Smooth muscle cell (in vitro differentiated cells): Measurements from ENCODE around the gene HSDL2. TPM values are rescaled to one million over a fixed set of nuclear protein-coding genes. Genes with fewer than 3 reads are reported as not detected.

Experiments used
- DNase-seq: peaks from one replicate; lab custom pipeline; 2025; ENCODE audit not compliant: unreplicated experiment; lab: John Stamatoyannopoulos, UW
- H2AFZ ChIP-seq: fragments of 200-600 bp; sonication (generic); 2 replicates; pipeline ENCODE4 v1.6.0; 2016; ENCODE audit warnings: antibody characterized with exemption, low read depth, mild to moderate bottlenecking
- H3F3A ChIP-seq: fragments of 200-600 bp; sonication (generic); 2 replicates; pipeline ENCODE4 v1.6.0; 2017; ENCODE audit warnings: antibody characterized with exemption, low read depth
- H3K27ac ChIP-seq: fragments of 200-600 bp; sonication (generic); 2 replicates; pipeline ENCODE4 v1.5.1; 2016; ENCODE audit warnings: low read depth, mild to moderate bottlenecking
- H3K27me3 ChIP-seq: fragments of 200-600 bp; sonication (generic); 2 replicates; pipeline ENCODE4 v1.6.1; 2016; ENCODE audit warnings: low read depth, mild to moderate bottlenecking
- H3K36me3 ChIP-seq: fragments of 200-600 bp; sonication (generic); 2 replicates; pipeline ENCODE4 v1.5.1; 2016; ENCODE audit warnings: low read depth
- H3K4me1 ChIP-seq: fragments of 200-600 bp; sonication (generic); 2 replicates; pipeline ENCODE4 v1.5.1; 2016; ENCODE audit warnings: low read depth
- H3K4me2 ChIP-seq: fragments of 200-600 bp; sonication (generic); 2 replicates; pipeline ENCODE4 v1.6.0; 2016; ENCODE audit warnings: mild to moderate bottlenecking
- H3K4me3 ChIP-seq: fragments of 200-600 bp; sonication (generic); 2 replicates; pipeline ENCODE4 v1.5.1; 2016; ENCODE audit warnings: mild to moderate bottlenecking
- H3K79me2 ChIP-seq: fragments of 200-600 bp; sonication (generic); 2 replicates; pipeline ENCODE4 v1.6.0; 2016; ENCODE audit warnings: low read depth, mild to moderate bottlenecking
- H3K9ac ChIP-seq: fragments of 200-600 bp; sonication (generic); 2 replicates; pipeline ENCODE4 v1.6.0; 2016; ENCODE audit warnings: low read depth
- H3K9me3 ChIP-seq: fragments of 200-600 bp; sonication (generic); replicated peaks from 2 replicates; pipeline ENCODE4 v1.5.1; 2016; ENCODE audit warnings: low read depth
- H4K20me1 ChIP-seq: fragments of 200-600 bp; sonication (generic); 2 replicates; pipeline ENCODE4 v1.6.0; 2016; ENCODE audit warnings: low read depth
- CTCF ChIP-seq: fragments of 200-600 bp; sonication (generic); IDR thresholded peaks from 2 replicates; pipeline ENCODE4 v1.5.1; 2017; ENCODE audit warnings: borderline replicate concordance, mild to moderate bottlenecking, antibody characterized with exemption; ENCODE audit not compliant: insufficient read depth, poor library complexity, severe bottlenecking
- WGBS: methylation state at CpG from one replicate; pipeline ENCODE4 v1.1.7; 2016; ENCODE audit warnings: low lambda C conversion rate; 5-methylcytosine and 5-hydroxymethylcytosine counted together
- polyA plus RNA-seq: library from polyadenylated mRNA; unstranded; fragments of >200 nt; fragmentation: Nextera tagmentation; extraction: Ambion mirVana; gene quantifications from 2 replicates; pipeline ENCODE4 v1.2.1, GENCODE V29; 2016
- total RNA-seq: library from RNA; depleted of rRNA; stranded (reverse); fragments of >200 nt; gene quantifications from 2 replicates; pipeline ENCODE4 v1.2.3, GENCODE V29; 2014

Gene HSDL2
- total and polyA plus RNA-seq, 2 experiments from 2014 or later, result 8.7 to 18.7 TPM

- no peak for DNase-seq
Observed at GRCh38 chr9:112489876-112490666, 110.2 kb downstream of the HSDL2 start.

GRCh38 chr9:112493393-112494137, 113.7 kb downstream of the HSDL2 start:
- H3K4me1 ChIP-seq, result peaks cover 31% of the 10 kb centered on the region
- H3K4me3 ChIP-seq, result no peak overlapping the region
- no peak overlapping the region for H3K9ac ChIP-seq
- H3K9me3 ChIP-seq, result peaks cover 19% of the 10 kb centered on the region
- H4K20me1 ChIP-seq, result no peaks in the 10 kb centered on the region
- H3F3A ChIP-seq, result no peaks in the 10 kb centered on the region
- H3K79me2 ChIP-seq, result peaks cover 9% of the 10 kb centered on the region
- no peaks in the 10 kb centered on the region for H3K27me3 ChIP-seq
- H3K4me2 ChIP-seq, result no peak overlapping the region
- H3K27ac ChIP-seq, result no peak overlapping the region
- no peak for TF ChIP-seq CTCF
- H2AFZ ChIP-seq, result no peak overlapping the region
- no peak for DNase-seq
- H3K36me3 ChIP-seq, result peaks cover 16% of the 10 kb centered on the region
- WGBS, result 96% methylated on average over 1 of the region's 1 CpG

More at GRCh38 chr9:112489876-112490666, 110.2 kb downstream of the HSDL2 start:
- H3K27ac ChIP-seq, result no peak overlapping the region
- 55% methylated on average over 4 of the region's 4 CpGs for WGBS
- peaks cover 16% of the 10 kb centered on the region for H3K36me3 ChIP-seq
- peaks cover 15% of the 10 kb centered on the region for H3K9me3 ChIP-seq
- H3F3A ChIP-seq, result no peaks in the 10 kb centered on the region
- H3K4me1 ChIP-seq, result peaks cover 32% of the 10 kb centered on the region
- peak overlapping the region; percentile 12 for H3K4me3 ChIP-seq
- no peaks in the 10 kb centered on the region for H3K27me3 ChIP-seq
- peaks cover 13% of the 10 kb centered on the region for H3K79me2 ChIP-seq
- no peak overlapping the region for H2AFZ ChIP-seq
- H3K9ac ChIP-seq, result no peak overlapping the region
- H3K4me2 ChIP-seq, result no peak overlapping the region
- TF ChIP-seq CTCF, result no peak
- H4K20me1 ChIP-seq, result no peaks in the 10 kb centered on the region

- no peak for TF ChIP-seq CTCF
- H3K9ac ChIP-seq, result no peak overlapping the region
- H4K20me1 ChIP-seq, result no peaks in the 10 kb centered on the region
- peaks cover 19% of the 10 kb centered on the region for H3K9me3 ChIP-seq
- DNase-seq, result no peak
- H3K4me1 ChIP-seq, result peaks cover 25% of the 10 kb centered on the region
- no peak overlapping the region for H3K27ac ChIP-seq
- no peaks in the 10 kb centered on the region for H3K27me3 ChIP-seq
- no peaks in the 10 kb centered on the region for H3F3A ChIP-seq
- H3K4me2 ChIP-seq, result no peak overlapping the region
- H3K4me3 ChIP-seq, result no peak overlapping the region
- H3K36me3 ChIP-seq, result peaks cover 20% of the 10 kb centered on the region
- H2AFZ ChIP-seq, result no peak overlapping the region
- WGBS, result 93% methylated on average over 1 of the region's 1 CpG
- H3K79me2 ChIP-seq, result peaks cover 9% of the 10 kb centered on the region
Observed at GRCh38 chr9:112494153-112494552, 114.2 kb downstream of the HSDL2 start.
